B cell (primary cell): ENCODE measurements around the gene MLANA.

Experiments used
- CTCF ChIP-seq: fragments of 200-600 bp; IDR thresholded peaks from one replicate; pipeline ENCODE4 v1.8.0; 2022; ENCODE audit warnings: antibody characterized with exemption, mild to moderate bottlenecking
- EZH2 ChIP-seq: IDR thresholded peaks from 2 replicates; pipeline ENCODE4 v1.6.1; 2012; ENCODE audit warnings: borderline replicate concordance, low read depth, mild to moderate bottlenecking, moderate library complexity, low read length; ENCODE audit not compliant: insufficient read depth, poor library complexity, severe bottlenecking

DNA sequence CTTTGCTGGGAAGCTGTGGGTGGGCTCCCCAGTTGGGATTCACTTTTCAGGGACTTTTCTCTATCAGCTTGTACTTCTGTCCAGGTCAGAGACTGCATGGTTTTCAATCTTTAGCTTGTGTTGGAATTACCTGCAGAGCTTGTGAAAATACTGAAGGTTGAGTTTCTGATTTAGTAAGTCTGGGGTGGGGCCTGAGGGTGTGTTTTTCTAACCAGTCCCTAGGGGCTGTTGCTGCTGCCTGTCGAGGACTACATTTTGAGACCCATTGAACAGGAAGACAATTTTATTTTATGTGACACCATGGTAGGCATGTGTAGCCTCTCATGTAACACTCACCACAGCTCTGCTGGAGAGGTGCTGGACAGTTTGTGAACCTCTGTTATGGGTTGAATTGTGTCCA, 14.7 kb upstream of the MLANA start:
- TF ChIP-seq CTCF (no peak), EZH2 (no peak)
